HepG2 (cell line): ENCODE results near the gene SNRNP200. TPM values are rescaled to one million over a fixed set of nuclear protein-coding genes. Genes with fewer than 3 reads are reported as not detected.
A peak's percentile ranks its signal among the peaks of the same experiment; 100 is the strongest.

Experiments used
- CHD2 ChIP-seq: IDR thresholded peaks from 2 replicates; pipeline ENCODE4 v1.6.1; 2011; ENCODE audit warnings: low read depth, low read length, improper control_type of control experiment
- HOMEZ ChIP-seq: IDR thresholded peaks from 2 replicates; pipeline ENCODE4 v1.6.1; 2016; ENCODE audit warnings: low read depth
- MED1 ChIP-seq: sonication (generic); formaldehyde crosslinking; IDR thresholded peaks from 2 replicates; pipeline ENCODE4 v1.4.0; 2020; ENCODE audit warnings: missing genetic modification reagents
- SMAD9 ChIP-seq: sonication (generic); formaldehyde crosslinking; IDR thresholded peaks from 2 replicates; pipeline ENCODE4 v1.5.1; 2020; ENCODE audit warnings: mild to moderate bottlenecking, missing genetic modification reagents
- SNAPC2 ChIP-seq: sonication (generic); formaldehyde crosslinking; IDR thresholded peaks from 2 replicates; pipeline ENCODE4 v1.8.1; 2022; ENCODE audit warnings: mild to moderate bottlenecking, missing genetic modification reagents
- SOX5 ChIP-seq: IDR thresholded peaks from 2 replicates; pipeline ENCODE4 v1.6.1; 2016; ENCODE audit warnings: borderline replicate concordance
- THAP7 ChIP-seq: sonication (generic); formaldehyde crosslinking; IDR thresholded peaks from 2 replicates; pipeline ENCODE4 v1.8.1; 2023; ENCODE audit warnings: mild to moderate bottlenecking, missing genetic modification reagents
- TP53 ChIP-seq: sonication (generic); formaldehyde crosslinking; conservative IDR thresholded peaks from 2 replicates; pipeline ENCODE4 v1.4.0; 2020; ENCODE audit warnings: missing genetic modification reagents
- ZHX2 ChIP-seq, 2 experiments: sonication (generic) in 1 of 2; formaldehyde crosslinking in 1 of 2; IDR thresholded peaks; 2 replicates each; pipeline versions ENCODE4 v1.6.1 to v1.9.0; 2014 to 2022; ENCODE audit warnings: antibody characterized with exemption in 1 of 2, borderline replicate concordance in 1 of 2, inconsistent platforms in 1 of 2, low read depth in 1 of 2, missing genetic modification reagents in 1 of 2
- ZNF670 ChIP-seq: sonication (generic); formaldehyde crosslinking; IDR thresholded peaks from 2 replicates; pipeline ENCODE4 v1.8.0; 2022; ENCODE audit warnings: mild to moderate bottlenecking, missing genetic modification reagents, borderline replicate concordance
- polyA plus RNA-seq, 8 experiments: library from polyadenylated mRNA; depleted of rRNA in 3 of 8; stranded (reverse) in 7 of 8; unstranded in 1 of 8; fragments of >200 nt; fragmentation: Illumina TruSeq in 4 of 8; extraction: Trizol in 4 of 8; gene quantifications; 2 replicates each; pipeline versions ENCODE4 v1.2.1 to v1.2.3, GENCODE V29; 2011 to 2016; ENCODE audit warnings: low read depth in 4 of 8, missing spikeins in 1 of 8, mixed read lengths in 1 of 8; ENCODE audit not compliant: insufficient read depth in 1 of 8
- total RNA-seq, 5 experiments: library from RNA; depleted of rRNA; stranded (reverse); fragments of >200 nt; fragmentation: Illumina TruSeq; extraction: Trizol; gene quantifications; 2 replicates each; pipeline ENCODE4 v1.2.3, GENCODE V29; 2016; ENCODE audit warnings: low read depth in 1 of 5
- TF ChIP-seq, protein P1 (sequence below): sonication (generic); formaldehyde crosslinking; IDR thresholded peaks from 2 replicates; pipeline ENCODE4 v1.5.0; 2020; ENCODE audit warnings: mild to moderate bottlenecking, missing genetic modification reagents, borderline replicate concordance
- TF ChIP-seq, protein P2 (sequence below): sonication (generic); formaldehyde crosslinking; IDR thresholded peaks from 2 replicates; pipeline ENCODE4 v1.5.1; 2020; ENCODE audit warnings: mild to moderate bottlenecking, missing genetic modification reagents, moderate library complexity

Gene SNRNP200
- total and polyA plus RNA-seq, 2 of the 13 experiments (the other 11 are each of a cell fraction or from before 2014, with no cell fraction given) = 99.0 to 232 TPM

- TF ChIP-seq, protein P1, sequence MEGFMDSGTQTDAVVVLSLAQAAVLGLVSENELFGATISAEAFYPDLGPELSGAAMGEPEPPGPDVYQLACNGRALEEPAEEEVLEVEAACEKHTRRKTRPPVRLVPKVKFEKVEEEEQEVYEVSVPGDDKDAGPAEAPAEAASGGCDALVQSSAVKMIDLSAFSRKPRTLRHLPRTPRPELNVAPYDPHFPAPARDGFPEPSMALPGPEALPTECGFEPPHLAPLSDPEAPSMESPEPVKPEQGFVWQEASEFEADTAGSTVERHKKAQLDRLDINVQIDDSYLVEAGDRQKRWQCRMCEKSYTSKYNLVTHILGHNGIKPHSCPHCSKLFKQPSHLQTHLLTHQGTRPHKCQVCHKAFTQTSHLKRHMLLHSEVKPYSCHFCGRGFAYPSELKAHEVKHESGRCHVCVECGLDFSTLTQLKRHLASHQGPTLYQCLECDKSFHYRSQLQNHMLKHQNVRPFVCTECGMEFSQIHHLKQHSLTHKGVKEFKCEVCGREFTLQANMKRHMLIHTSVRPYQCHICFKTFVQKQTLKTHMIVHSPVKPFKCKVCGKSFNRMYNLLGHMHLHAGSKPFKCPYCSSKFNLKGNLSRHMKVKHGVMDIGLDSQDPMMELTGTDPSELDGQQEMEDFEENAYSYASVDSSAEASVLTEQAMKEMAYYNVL = no peak
- TF ChIP-seq CHD2 (no peak), ZNF670 (no peak), MED1 (CRISPR knock-in tag) (peak; percentile 77), SOX5 (CRISPR knock-in tag) (peak; percentile 47; the same call in 1 of the 2 replicates), THAP7 (CRISPR knock-in tag) (peak; percentile 17; the same call in 1 of the 2 replicates), HOMEZ (CRISPR knock-in tag) (no peak), SMAD9 (CRISPR knock-in tag) (no peak), SNAPC2 (CRISPR knock-in tag) (peak; percentile 74; the same call in 1 of the 2 replicates), ZHX2 (IDR thresholded peaks at IDR 0.05; ENCODE audit: low read depth) (0 out of 2 replicates have a peak, but pooled peaks have one; percentile 17), ZHX2 (CRISPR knock-in tag; IDR thresholded peaks at IDR 0.05; ENCODE audit: borderline replicate concordance) (no peak), TP53 (CRISPR knock-in tag) (0 out of 2 replicates have a peak, but pooled peaks have one; percentile 68)
- TF ChIP-seq, protein P2, sequence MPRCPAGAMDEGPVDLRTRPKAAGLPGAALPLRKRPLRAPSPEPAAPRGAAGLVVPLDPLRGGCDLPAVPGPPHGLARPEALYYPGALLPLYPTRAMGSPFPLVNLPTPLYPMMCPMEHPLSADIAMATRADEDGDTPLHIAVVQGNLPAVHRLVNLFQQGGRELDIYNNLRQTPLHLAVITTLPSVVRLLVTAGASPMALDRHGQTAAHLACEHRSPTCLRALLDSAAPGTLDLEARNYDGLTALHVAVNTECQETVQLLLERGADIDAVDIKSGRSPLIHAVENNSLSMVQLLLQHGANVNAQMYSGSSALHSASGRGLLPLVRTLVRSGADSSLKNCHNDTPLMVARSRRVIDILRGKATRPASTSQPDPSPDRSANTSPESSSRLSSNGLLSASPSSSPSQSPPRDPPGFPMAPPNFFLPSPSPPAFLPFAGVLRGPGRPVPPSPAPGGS (CRISPR knock-in tag) = no peak
Observed at GRCh38 chr2:96261328-96262003, 43.9 kb downstream of the SNRNP200 start (continued).
